ENCODE measurements around the gene PPARGC1A. TPM values are rescaled to one million over a fixed set of nuclear protein-coding genes. Genes with fewer than 3 reads are reported as not detected.

Gene PPARGC1A
- polyA plus RNA-seq, 4 donors = 1.3 to 38.2 (median 28.0) TPM

GRCh38 chr4:23911675-23912455, 22.0 kb upstream of the PPARGC1A start:
- no peak for DNase-seq (ENCODE audit: low read depth in 4 of 4, low spot score in 3 of 4)

- no peak for DNase-seq (ENCODE audit: low read depth in 4 of 4, low spot score in 3 of 4)
These were observed 19.8 kb upstream of the PPARGC1A start for GRCh38 chr4:23909671-23910070.

GRCh38 chr4:23906839-23907238, 17.0 kb upstream of the PPARGC1A start:
- DNase-seq (ENCODE audit: low read depth in 4 of 4, low spot score in 3 of 4) = no peak

- DNase-seq (ENCODE audit: low read depth in 4 of 4, low spot score in 3 of 4) = no peak
These were observed 14.8 kb upstream of the PPARGC1A start for GRCh38 chr4:23904639-23905071.

- no peak for DNase-seq (ENCODE audit: low read depth in 4 of 4, low spot score in 3 of 4)
These were observed 14.1 kb upstream of the PPARGC1A start for GRCh38 chr4:23903859-23904438.

GRCh38 chr4:23902222-23902804, 12.5 kb upstream of the PPARGC1A start:
- no peak for DNase-seq (ENCODE audit: low read depth in 4 of 4, low spot score in 3 of 4)

GRCh38 chr4:23900636-23901035, 10.8 kb upstream of the PPARGC1A start:
- no peak for DNase-seq (ENCODE audit: low read depth in 4 of 4, low spot score in 3 of 4)

- no peak for DNase-seq (ENCODE audit: low read depth in 4 of 4, low spot score in 3 of 4)
These were observed 9.7 kb upstream of the PPARGC1A start for GRCh38 chr4:23899565-23899964.

GRCh38 chr4:23897564-23898109, 7.8 kb upstream of the PPARGC1A start:
- no peak for DNase-seq (ENCODE audit: low read depth in 4 of 4, low spot score in 3 of 4)

- no peak for DNase-seq (ENCODE audit: low read depth in 4 of 4, low spot score in 3 of 4)
These were observed 4.2 kb upstream of the PPARGC1A start for GRCh38 chr4:23894021-23894420.

- no peak for DNase-seq (ENCODE audit: low read depth in 4 of 4, low spot score in 3 of 4)
These were observed 1.2 kb upstream of the PPARGC1A start for GRCh38 chr4:23891064-23891421.

- no peak for DNase-seq (ENCODE audit: low read depth in 4 of 4, low spot score in 3 of 4)
These were observed 669 bp upstream of the PPARGC1A start for GRCh38 chr4:23890369-23891063.

GRCh38 chr4:23889391-23889790, 456 bp downstream of the PPARGC1A start:
- no peak for DNase-seq (ENCODE audit: low read depth in 4 of 4, low spot score in 3 of 4)

- no peak for DNase-seq (ENCODE audit: low read depth in 4 of 4, low spot score in 3 of 4)
These were observed 1.2 kb downstream of the PPARGC1A start for GRCh38 chr4:23888421-23889319.

- no peak for DNase-seq (ENCODE audit: low read depth in 4 of 4, low spot score in 3 of 4)
These were observed 1.9 kb downstream of the PPARGC1A start for GRCh38 chr4:23887989-23888388.

- no peak for DNase-seq (ENCODE audit: low read depth in 4 of 4, low spot score in 3 of 4)
These were observed 2.7 kb downstream of the PPARGC1A start for GRCh38 chr4:23887173-23887572.

GRCh38 chr4:23885943-23886590, 3.8 kb downstream of the PPARGC1A start:
- DNase-seq (ENCODE audit: low read depth in 4 of 4, low spot score in 3 of 4) = no peak

- no peak for DNase-seq (ENCODE audit: low read depth in 4 of 4, low spot score in 3 of 4)
These were observed 5.1 kb downstream of the PPARGC1A start for GRCh38 chr4:23884741-23885140.

- no peak for DNase-seq (ENCODE audit: low read depth in 4 of 4, low spot score in 3 of 4)
These were observed 5.6 kb downstream of the PPARGC1A start for GRCh38 chr4:23884261-23884660.

Data from left renal pelvis (tissue), 4 donors.